NCI-H510A (cell line): ENCODE data around the gene IL6R.

Experiments used
- DNase-seq: peaks from one replicate; lab custom pipeline; 2025; lab: John Stamatoyannopoulos, UW

Gene IL6R

DNA sequence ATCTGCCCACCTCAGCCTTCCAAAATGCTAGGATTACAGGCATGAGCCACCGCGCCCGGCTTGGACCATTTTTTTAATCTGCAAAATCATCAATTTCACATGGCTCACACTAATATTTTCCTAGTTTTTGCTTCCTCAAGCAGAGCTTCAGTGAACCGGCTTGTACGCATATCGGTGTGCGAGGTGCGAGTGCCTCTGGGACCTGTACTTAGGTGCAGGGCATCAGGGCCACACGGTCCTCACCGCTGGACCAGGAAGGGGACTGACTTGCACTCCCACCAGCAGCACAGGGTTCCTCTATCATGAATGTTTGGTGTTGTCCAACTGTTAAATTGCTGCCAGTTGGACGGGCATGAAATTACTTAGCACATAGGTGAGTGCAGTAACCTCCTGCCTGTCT, 112.5 kb downstream of the IL6R start:
- DNase-seq: no peak
